ENCODE measurements around the gene MACROD2. TPM values are rescaled to one million over a fixed set of nuclear protein-coding genes. Genes with fewer than 3 reads are reported as not detected.

The MACROD2 gene
- total and polyA plus RNA-seq, 2 of the 4 experiments (the other 2 are of a cell fraction) = not detected

GRCh38 chr20:14142964-14143627 lies 147.8 kb downstream of the MACROD2 start:
- Histone ChIP-seq H3K4ac (ENCODE audit: low read depth, low read length) (no peak overlapping the region), H3K27ac (ENCODE audit: insufficient read depth, low read length) (no peak overlapping the region), H2AFZ (replicated peaks; ENCODE audit: low read length, poor library complexity) (no peak overlapping the region), H2BK15ac (ENCODE audit: low read depth, low read length) (no peak overlapping the region), H3K27me3 (ENCODE audit: control insufficient read depth, insufficient read depth, low read length) (no peaks in the 10 kb centered on the region), H2AK9ac (replicated peaks; ENCODE audit: low read depth, low read length, poor library complexity) (no peak overlapping the region), H3K9me3 (ENCODE audit: control insufficient read depth, insufficient read depth, low read length) (no peaks in the 10 kb centered on the region), H2BK120ac (ENCODE audit: low read depth, low read length) (no peak overlapping the region), H2BK20ac (ENCODE audit: low read depth, low read length) (no peak overlapping the region), H3K18ac (ENCODE audit: low read depth, low read length) (no peak overlapping the region), H4K20me1 (ENCODE audit: insufficient read depth, low read length) (no peaks in the 10 kb centered on the region), H3K9ac (ENCODE audit: low read depth, low read length) (no peak overlapping the region), H3K4me3 (ENCODE audit: insufficient read depth, low read depth, low read length) (no peak overlapping the region), H4K91ac (ENCODE audit: insufficient read depth, low read depth, low read length) (no peak overlapping the region), H3K23ac (ENCODE audit: low read depth, low read length) (no peak overlapping the region), H3K79me1 (ENCODE audit: low read depth in 1 of 2, low read length in 2 of 2) (no peaks in the 10 kb centered on the region), H4K8ac (ENCODE audit: low read depth in 2 of 2, low read length in 2 of 2) (no peak overlapping the region), H2BK5ac (ENCODE audit: low read depth, low read length, poor library complexity, severe bottlenecking) (no peak overlapping the region), H3K56ac (ENCODE audit: extremely low read depth, insufficient read depth, low read length) (no peak overlapping the region), H3K4me2 (ENCODE audit: low read depth, low read length) (no peak overlapping the region), H4K5ac (ENCODE audit: low read depth, low read length) (no peak overlapping the region), H3K14ac (replicated peaks; ENCODE audit: low read depth, low read length) (no peak overlapping the region), H3K36me3 (ENCODE audit: control insufficient read depth, insufficient read depth, low read length) (no peaks in the 10 kb centered on the region), H2AK5ac (ENCODE audit: low read depth, low read length) (no peak overlapping the region), H3K9me1 (ENCODE audit: insufficient read depth, low read length) (no peaks in the 10 kb centered on the region), H3K4me1 (ENCODE audit: control insufficient read depth, insufficient read depth, low read length) (no peaks in the 10 kb centered on the region)
- dilution Hi-C loops (cut with HindIII; ENCODE audit: low sequenced_read_pairs, unreplicated experiment) (no loop called here), in situ Hi-C loops (cut with MboI; ENCODE audit: low sequenced_read_pairs) (no loop called here), intact Hi-C loops (cut with micrococcal nuclease) (loop anchor here (2.0 kb wide), 1 partner anchor 194 kb away; the partner anchor contains the start of gene FLRT3)
- TF ChIP-seq CEBPB (IDR thresholded peaks at IDR 0.05; ENCODE audit: low read depth, low read length) = peak; percentile 58; the same call in 1 of the 2 replicates
- no peak for TF ChIP-seq FOS (IDR thresholded peaks at IDR 0.05; ENCODE audit: low read depth, low read length)
- no peak for TF ChIP-seq RFX5 (IDR thresholded peaks at IDR 0.05; ENCODE audit: low read depth, low read length)
- TF ChIP-seq RAD21 (IDR thresholded peaks at IDR 0.05; ENCODE audit: low read length) = no peak
- no peak for TF ChIP-seq ELK1 (IDR thresholded peaks at IDR 0.05; ENCODE audit: borderline replicate concordance, low read depth, low read length)
- no peak for TF ChIP-seq RCOR1 (IDR thresholded peaks at IDR 0.05; ENCODE audit: insufficient replicate concordance, low read length)
- no peak for TF ChIP-seq USF2 (IDR thresholded peaks at IDR 0.05; ENCODE audit: low read depth, low read length)
- TF ChIP-seq CTCF (conservative IDR thresholded peaks at IDR 0.05; ENCODE audit: low read depth, low read length) = no peak
- no peak for TF ChIP-seq MAZ (IDR thresholded peaks at IDR 0.05; ENCODE audit: borderline replicate concordance, low read depth, low read length)
- TF ChIP-seq POLR2A (IDR thresholded peaks at IDR 0.05; ENCODE audit: low read depth, low read length) = no peak
- TF ChIP-seq MAFK (IDR thresholded peaks at IDR 0.05; ENCODE audit: low read depth, low read length) = peak; percentile 56; the same call in 1 of the 2 replicates
- no peak for TF ChIP-seq SMC3 (IDR thresholded peaks at IDR 0.05; ENCODE audit: low read depth, low read length)
- no peak for TF ChIP-seq NFE2L2 (IDR thresholded peaks at IDR 0.05; ENCODE audit: low read depth, low read length)
- TF ChIP-seq CHD1 (IDR thresholded peaks at IDR 0.05; ENCODE audit: low read depth, low read length) = no peak
- no peak for TF ChIP-seq BHLHE40 (IDR thresholded peaks at IDR 0.05; ENCODE audit: low read depth, low read length)
- BruUV-seq (replicated peaks) = no TSS peak
- CTCF ChIA-PET = no interaction called here
- WGBS, 2 experiments (ENCODE audit: extremely low coverage in 2 of 2, insufficient read length in 1 of 2) = no CpG with 5 or more reads among the region's 2 CpGs
- POLR2A ChIA-PET (ENCODE audit: unreplicated experiment) = no interaction called here
- DNase-seq (peak; percentile 56), ATAC-seq (ENCODE audit: low read depth) (no peak)

Measured in IMR-90 (cell line).